HG03039 (cell line): ENCODE results near the gene ZNF423.

Experiments used
- ATAC-seq: cut with Tn5 transposase; IDR thresholded peaks from one replicate; pipeline ENCODE4 v1.9.1; 2021; ENCODE audit warnings: mild to moderate bottlenecking, moderate library complexity; ENCODE audit not compliant: unreplicated experiment

The ZNF423 gene

GRCh38 chr16:49632086-49632794 lies 223.7 kb downstream of the ZNF423 start:
- no peak for ATAC-seq

- no peak for ATAC-seq
Measured at GRCh38 chr16:49631187-49632041, 224.5 kb downstream of the ZNF423 start.

DNA sequence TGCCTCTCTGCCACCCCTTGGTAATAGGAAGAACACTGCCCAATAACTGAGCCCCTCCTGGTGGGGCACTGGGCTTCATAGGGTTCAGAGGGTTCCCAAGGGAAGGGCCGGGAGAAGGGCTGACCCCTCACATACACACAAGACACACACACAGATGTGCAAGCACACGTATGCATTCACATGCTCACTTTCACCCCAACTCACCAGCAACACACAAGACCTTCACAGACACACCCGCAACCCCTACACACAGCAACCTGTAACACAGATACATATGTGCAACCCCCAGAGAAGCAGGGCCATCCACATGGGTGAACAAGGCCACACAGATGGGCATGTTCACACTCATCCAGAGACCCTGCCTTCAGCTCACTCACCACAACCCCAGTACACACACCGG lies 225.1 kb downstream of the ZNF423 start:
- no peak for ATAC-seq

DNA sequence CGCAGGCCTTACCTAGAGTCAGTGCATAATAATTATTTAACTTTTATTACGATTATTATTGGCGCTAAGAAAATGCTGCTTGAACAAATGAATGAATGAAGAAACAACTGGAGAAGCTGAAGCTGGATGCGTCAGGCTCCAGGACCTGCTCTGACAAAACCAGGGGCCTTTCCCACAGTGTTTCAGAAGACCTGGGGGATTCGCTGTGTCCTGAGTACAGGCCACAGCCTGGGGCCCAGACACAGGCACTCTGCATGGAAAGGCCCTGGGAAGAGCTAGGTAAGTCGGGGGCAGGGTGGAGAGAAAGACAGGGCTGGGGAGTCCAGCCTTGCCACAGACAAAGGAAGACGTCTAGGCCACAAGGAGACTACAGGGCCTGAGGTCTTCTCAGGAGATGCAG lies 226.1 kb downstream of the ZNF423 start:
- no peak for ATAC-seq

DNA sequence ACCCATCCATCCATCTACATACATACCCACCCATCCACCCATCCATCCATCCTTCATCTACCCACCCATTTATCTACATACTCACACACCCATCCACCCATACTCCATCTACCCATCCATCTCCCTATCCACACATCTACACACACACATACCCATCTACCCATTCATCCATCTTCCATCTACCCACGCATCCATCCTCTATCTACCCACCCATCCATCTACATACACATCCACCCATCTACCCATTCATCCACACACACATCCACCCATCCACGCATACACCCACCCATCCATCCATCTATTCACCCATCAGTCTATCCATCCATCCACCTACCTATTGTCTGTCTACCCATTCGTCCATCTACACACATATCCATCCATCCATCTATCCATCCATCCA lies 227.8 kb downstream of the ZNF423 start:
- ATAC-seq = no peak

GRCh38 chr16:49625311-49626065 lies 230.4 kb downstream of the ZNF423 start:
- ATAC-seq = no peak

DNA sequence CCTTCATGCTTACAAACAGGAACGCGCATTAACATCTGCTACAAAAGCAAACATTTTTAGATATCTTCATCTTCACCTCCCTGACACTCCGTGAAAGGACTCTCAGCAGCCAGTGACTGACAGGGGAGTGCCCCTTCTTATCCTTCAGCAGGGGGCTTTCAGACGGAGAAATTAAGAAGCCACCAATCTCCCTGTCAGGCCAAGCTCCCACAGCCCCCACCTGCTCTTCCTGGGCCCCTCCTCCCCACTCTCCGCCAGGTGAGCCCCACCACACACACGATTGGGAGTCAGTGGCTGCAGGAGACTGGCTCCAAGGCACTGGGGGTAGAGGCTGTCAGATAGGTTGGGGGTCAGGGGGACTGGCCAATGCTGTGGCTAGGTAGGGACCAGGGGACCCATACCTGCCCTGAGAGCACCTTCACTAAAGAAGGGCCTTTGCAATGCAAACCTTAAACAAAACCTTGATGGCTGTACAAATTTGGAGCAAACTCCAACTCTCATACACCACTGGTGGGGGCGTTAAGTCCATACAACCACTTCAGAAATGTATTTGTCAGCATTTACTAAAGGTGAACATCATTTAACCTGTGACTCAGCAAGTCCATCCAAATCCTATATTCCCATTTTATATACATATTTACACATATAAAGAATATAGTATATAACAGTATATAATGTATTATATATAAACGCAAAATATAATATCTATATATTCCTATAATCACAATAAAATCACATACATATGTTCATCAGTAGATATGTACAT lies 232.2 kb downstream of the ZNF423 start:
- ATAC-seq = no peak

DNA sequence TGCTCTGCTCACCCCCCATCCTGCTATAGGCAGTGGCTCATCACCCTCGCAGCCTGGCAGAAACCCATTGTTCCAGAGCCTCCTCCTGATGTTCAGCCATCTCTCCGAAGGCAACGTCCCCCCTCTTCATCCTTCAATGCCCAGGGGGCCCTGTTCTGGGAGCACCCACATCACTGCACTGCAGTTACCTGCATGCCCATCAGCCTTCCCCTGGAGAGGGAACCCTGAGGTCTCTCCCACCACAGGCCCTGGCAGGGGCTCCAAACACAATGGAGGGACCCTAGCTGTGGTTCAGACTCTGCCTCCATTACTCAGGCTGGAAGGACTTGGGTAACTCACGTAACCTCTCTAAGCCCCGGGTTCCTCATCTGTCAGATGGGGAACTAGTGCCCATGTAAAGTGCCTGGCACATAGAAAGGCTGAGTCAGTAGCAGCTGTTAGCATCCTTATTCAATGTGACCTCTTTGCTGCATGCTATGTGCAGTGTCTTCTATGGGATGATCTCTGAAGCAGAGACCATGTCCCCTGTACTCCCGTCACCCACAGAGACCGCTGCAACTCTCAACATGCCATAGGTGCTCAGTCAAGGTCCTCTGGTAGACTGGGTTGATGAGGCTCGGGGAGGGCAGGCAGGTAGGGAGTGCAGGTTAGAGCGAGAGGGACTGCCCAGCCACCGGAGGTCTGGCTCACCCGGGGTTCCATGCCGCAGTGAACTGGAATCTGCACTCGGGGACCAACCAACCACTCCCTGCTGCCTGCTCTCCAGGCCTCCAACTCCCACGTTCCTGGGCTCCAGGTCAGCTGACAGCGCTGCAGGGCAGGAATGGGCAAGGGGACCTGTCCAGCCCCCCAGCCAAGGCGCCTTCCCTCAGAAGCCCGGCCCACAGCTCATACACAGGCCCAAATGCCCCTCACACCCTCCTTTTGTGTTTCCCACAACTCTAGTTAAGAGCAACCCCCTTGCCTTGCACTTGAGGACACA lies 233.2 kb downstream of the ZNF423 start:
- no peak for ATAC-seq

GRCh38 chr16:49622084-49622390 lies 233.9 kb downstream of the ZNF423 start:
- no peak for ATAC-seq

- no peak for ATAC-seq
Measured at GRCh38 chr16:49621241-49622083, 234.4 kb downstream of the ZNF423 start.

DNA sequence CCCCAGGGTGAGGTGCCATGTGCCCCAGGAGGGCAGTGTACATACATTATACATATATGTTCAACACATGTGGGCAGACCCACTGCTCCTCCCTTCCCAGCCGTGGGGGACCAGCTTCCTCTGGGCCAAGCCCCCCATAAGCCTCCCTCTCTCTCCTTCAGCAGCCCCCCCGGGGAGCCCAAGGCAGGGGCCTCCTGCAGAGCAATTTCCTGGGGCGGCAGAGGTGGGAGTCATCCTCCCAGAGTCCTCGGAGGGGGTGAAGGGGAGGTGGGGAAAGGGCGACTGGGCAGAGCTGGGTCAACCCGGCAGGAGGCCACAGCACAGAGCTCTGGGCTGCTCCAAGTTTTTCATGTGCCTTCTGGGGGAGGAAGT lies 235.1 kb downstream of the ZNF423 start:
- no peak for ATAC-seq

GRCh38 chr16:49620158-49620868 lies 235.6 kb downstream of the ZNF423 start:
- no peak for ATAC-seq

- ATAC-seq = no peak
Measured at GRCh38 chr16:49619811-49620157, 236.1 kb downstream of the ZNF423 start.

- no peak for ATAC-seq
Measured at GRCh38 chr16:49618955-49619354, 237.0 kb downstream of the ZNF423 start.

DNA sequence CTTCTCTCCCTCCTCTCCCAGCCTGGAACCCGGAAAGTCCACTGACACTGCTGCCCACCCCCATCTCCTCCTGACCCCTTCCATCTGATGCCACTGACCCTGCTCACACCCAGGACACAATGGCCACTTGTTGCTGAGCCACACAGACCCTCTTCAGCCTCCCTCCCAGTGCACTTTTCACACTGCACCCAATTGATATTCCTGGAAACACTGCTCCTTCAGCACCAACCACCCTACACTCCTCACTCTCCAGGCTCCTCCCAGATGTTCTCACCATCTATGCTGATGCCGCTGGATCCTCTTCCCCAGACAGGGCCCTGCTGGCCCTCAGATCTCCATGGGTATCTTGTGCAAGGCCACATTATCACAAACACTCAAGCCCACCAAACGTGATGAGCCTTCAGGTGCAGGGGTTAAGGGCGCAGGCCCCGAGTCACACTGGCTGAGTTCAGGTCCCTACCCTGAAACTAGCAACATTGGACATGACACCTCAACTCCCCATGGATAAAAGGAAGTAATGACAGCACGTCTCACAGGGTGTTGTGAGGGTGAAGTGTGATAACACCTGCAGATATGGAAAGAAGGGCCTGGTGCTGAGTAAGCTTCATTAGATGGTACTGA lies 238.1 kb downstream of the ZNF423 start:
- no peak for ATAC-seq

- ATAC-seq = no peak
Measured at GRCh38 chr16:49617016-49617629, 238.8 kb downstream of the ZNF423 start.

- no peak for ATAC-seq
Measured at GRCh38 chr16:49615576-49615975, 240.3 kb downstream of the ZNF423 start.

- no peak for ATAC-seq
Measured at GRCh38 chr16:49610983-49611382, 244.9 kb downstream of the ZNF423 start.
